MCF 10A (cell line): ENCODE results near the gene SF3A2. TPM values are rescaled to one million over a fixed set of nuclear protein-coding genes. Genes with fewer than 3 reads are reported as not detected.

ENCODE experiments used
- BruUV-seq: library from RNA; stranded (reverse); fragments of 400-500 nt; replicated peaks from 2 replicates; lab custom pipeline; 2021; lab: Mats Ljungman, UMichigan
- CTCF ChIA-PET: fragments of 300-600 bp; sonication (Branson Sonifier 250); formaldehyde crosslinking; extraction: SDS; loops from one replicate; lab custom pipeline; 2021; ENCODE audit warnings: antibody characterized with exemption, inconsistent platforms; lab: Yijun Ruan, JAX
- POLR2A ChIA-PET: fragments of 300-600, 350-650 bp; sonication (Branson Sonifier 250); formaldehyde crosslinking; extraction: SDS; loops from one replicate; lab custom pipeline; 2020; ENCODE audit warnings: antibody characterized with exemption, inconsistent platforms; lab: Yijun Ruan, JAX
- DNase-seq: peaks from one replicate; pipeline ENCODE4 v3.0.0-alpha.2; 2018; ENCODE audit not compliant: unreplicated experiment
- H3K27ac Mint-ChIP-seq: one replicate; pipeline ENCODE4 v1.8.0; 2022; ENCODE audit warnings: mild to moderate bottlenecking, low read depth, mixed read lengths; ENCODE audit not compliant: unreplicated experiment
- H3K27me3 Mint-ChIP-seq: one replicate; pipeline ENCODE4 v1.8.0; 2022; ENCODE audit warnings: mixed read lengths; ENCODE audit not compliant: insufficient read depth, unreplicated experiment
- H3K36me3 Mint-ChIP-seq: one replicate; pipeline ENCODE4 v1.8.0; 2022; ENCODE audit warnings: mild to moderate bottlenecking, moderate library complexity, mixed read lengths; ENCODE audit not compliant: insufficient read depth, unreplicated experiment
- H3K4me1 Mint-ChIP-seq: one replicate; pipeline ENCODE4 v1.8.0; 2022; ENCODE audit warnings: mixed read lengths; ENCODE audit not compliant: insufficient read depth, unreplicated experiment
- H3K4me3 Mint-ChIP-seq: one replicate; pipeline ENCODE4 v1.8.0; 2022; ENCODE audit warnings: mild to moderate bottlenecking, moderate library complexity, mixed read lengths; ENCODE audit not compliant: unreplicated experiment
- H3K9me3 Mint-ChIP-seq: one replicate; pipeline ENCODE4 v1.8.0; 2022; ENCODE audit warnings: mixed read lengths; ENCODE audit not compliant: unreplicated experiment
- CTCF ChIP-seq: fragments of 200-600 bp; IDR thresholded peaks from one replicate; pipeline ENCODE4 v1.8.0; 2022; ENCODE audit warnings: antibody characterized with exemption, mild to moderate bottlenecking; ENCODE audit not compliant: unreplicated experiment
- intact Hi-C: fragments of 100-400 bp; cut with micrococcal nuclease; formaldehyde crosslinking; loops from 2 replicates; pipeline ENCODE4 v1.14.1; 2022
- total RNA-seq: library from RNA; stranded (reverse); gene quantifications from 2 replicates; pipeline ENCODE4 v1.2.3, GENCODE V29; 2022

Gene SF3A2
- total RNA-seq, 1 experiment from 2014 or later, result 101 TPM

- Mint-ChIP-seq H3K4me3 (no peak overlapping the region), H3K27ac (no peak overlapping the region), H3K9me3 (no peaks in the 10 kb centered on the region), H3K4me1 (peaks cover 4% of the 10 kb centered on the region), H3K27me3 (no peaks in the 10 kb centered on the region), H3K36me3 (peaks cover 53% of the 10 kb centered on the region)
- CTCF ChIA-PET, result interaction anchor here (0.5 kb wide), 1 partner anchor 1296 kb away, joined by 3 read pairs; no protein-coding TSS in a partner anchor
- TF ChIP-seq CTCF, result no peak
- no TSS peak for BruUV-seq
- intact Hi-C loops, result no loop called here
- POLR2A ChIA-PET, result interaction anchor here (2.0 kb wide), 1 partner anchor 10 kb away, joined by 6 read pairs; the partner anchor contains the start of gene PLEKHJ1
- DNase-seq, result no peak
These were observed 11.1 kb upstream of the SF3A2 start for GRCh38 chr19:2225415-2226050.

- POLR2A ChIA-PET, result interaction anchor here (2.0 kb wide), 1 partner anchor 9 kb away, joined by 6 read pairs; the partner anchor contains the start of gene PLEKHJ1
These were observed 10.4 kb upstream of the SF3A2 start for GRCh38 chr19:2226051-2226839.

GRCh38 chr19:2226840-2227360 lies 9.7 kb upstream of the SF3A2 start:
- Mint-ChIP-seq H3K27me3 (no peaks in the 10 kb centered on the region), H3K4me3 (no peak overlapping the region), H3K9me3 (no peaks in the 10 kb centered on the region), H3K27ac (no peak overlapping the region), H3K4me1 (peaks cover 4% of the 10 kb centered on the region), H3K36me3 (peaks cover 57% of the 10 kb centered on the region)
- no peak for TF ChIP-seq CTCF
- POLR2A ChIA-PET, result interaction anchor here (2.0 kb wide), 1 partner anchor 9 kb away, joined by 6 read pairs; the partner anchor contains the start of gene PLEKHJ1
- no TSS peak for BruUV-seq
- no peak for DNase-seq
- intact Hi-C loops, result no loop called here
- CTCF ChIA-PET, result no interaction called here

More at GRCh38 chr19:2226051-2226839, 10.4 kb upstream of the SF3A2 start:
- no peak for DNase-seq
- no peak for TF ChIP-seq CTCF
- peaks cover 4% of the 10 kb centered on the region for H3K4me1 Mint-ChIP-seq
- CTCF ChIA-PET, result interaction anchor here (0.5 kb wide), 1 partner anchor 1295 kb away, joined by 3 read pairs; no protein-coding TSS in a partner anchor
- no peaks in the 10 kb centered on the region for H3K27me3 Mint-ChIP-seq
- BruUV-seq, result no TSS peak
- H3K4me3 Mint-ChIP-seq, result no peak overlapping the region
- intact Hi-C loops, result no loop called here
- no peaks in the 10 kb centered on the region for H3K9me3 Mint-ChIP-seq
- H3K27ac Mint-ChIP-seq, result no peak overlapping the region
- peaks cover 51% of the 10 kb centered on the region for H3K36me3 Mint-ChIP-seq
